ENCODE results near the gene ACD.

ACD gene

DNA sequence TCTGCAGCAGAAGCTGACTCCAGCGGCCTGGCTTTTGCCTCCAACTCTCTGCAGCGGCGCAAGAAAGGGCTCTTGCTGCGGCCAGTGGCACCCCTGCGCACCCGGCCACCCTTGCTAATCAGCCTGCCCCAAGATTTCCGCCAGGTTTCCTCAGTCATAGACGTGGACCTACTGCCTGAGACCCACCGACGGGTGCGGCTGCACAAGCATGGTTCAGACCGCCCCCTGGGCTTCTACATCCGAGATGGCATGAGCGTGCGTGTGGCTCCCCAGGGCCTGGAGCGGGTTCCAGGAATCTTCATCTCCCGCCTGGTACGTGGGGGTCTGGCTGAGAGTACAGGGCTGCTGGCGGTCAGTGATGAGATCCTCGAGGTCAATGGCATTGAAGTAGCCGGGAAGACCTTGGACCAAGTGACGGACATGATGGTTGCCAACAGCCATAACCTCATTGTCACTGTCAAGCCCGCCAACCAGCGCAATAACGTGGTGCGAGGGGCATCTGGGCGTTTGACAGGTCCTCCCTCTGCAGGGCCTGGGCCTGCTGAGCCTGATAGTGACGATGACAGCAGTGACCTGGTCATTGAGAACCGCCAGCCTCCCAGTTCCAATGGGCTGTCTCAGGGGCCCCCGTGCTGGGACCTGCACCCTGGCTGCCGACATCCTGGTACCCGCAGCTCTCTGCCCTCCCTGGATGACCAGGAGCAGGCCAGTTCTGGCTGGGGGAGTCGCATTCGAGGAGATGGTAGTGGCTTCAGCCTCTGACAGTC lies 2.0 kb upstream of the ACD start:
- TF ChIP-seq GATA1 (IDR thresholded peaks at IDR 0.05; ENCODE audit: low read depth, low read length) (no peak), POLR2A (IDR thresholded peaks at IDR 0.05; ENCODE audit: low read length) (no peak)
- DNase-seq: no peak

DNA sequence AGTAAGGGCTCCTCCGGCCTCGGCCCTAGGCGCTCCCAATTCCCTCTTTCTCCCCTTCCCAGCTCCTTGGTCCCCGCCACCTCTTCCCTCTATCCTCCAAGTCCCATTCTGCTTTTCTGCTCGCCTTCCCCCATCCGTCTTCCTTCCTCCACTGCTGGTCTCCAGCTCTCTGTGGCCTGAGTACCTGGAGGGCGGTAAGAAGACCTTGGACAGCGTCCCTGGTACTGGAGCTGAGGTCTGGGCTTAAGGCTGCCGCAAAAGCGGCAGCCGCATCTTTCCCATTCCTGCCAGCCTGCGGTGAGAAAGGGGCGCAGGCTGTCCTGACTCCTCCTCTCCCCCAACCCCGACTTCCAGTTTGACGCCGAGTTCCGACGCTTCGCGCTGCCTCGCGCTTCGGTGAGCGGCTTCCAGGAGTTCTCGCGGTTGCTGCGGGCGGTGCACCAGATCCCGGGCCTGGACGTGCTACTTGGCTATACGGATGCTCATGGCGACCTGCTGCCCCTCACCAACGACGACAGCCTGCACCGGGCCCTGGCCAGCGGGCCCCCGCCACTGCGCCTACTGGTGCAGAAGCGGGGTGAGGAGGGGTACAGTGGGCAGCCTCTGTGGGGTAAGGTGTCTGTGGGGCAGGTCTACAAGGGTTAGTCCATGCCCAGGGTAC lies 1.2 kb upstream of the ACD start:
- TF ChIP-seq GATA1 (IDR thresholded peaks at IDR 0.05; ENCODE audit: low read depth, low read length): no peak
- TF ChIP-seq POLR2A (IDR thresholded peaks at IDR 0.05; ENCODE audit: low read length): no peak
- DNase-seq: peak; percentile 62 to 69

DNA sequence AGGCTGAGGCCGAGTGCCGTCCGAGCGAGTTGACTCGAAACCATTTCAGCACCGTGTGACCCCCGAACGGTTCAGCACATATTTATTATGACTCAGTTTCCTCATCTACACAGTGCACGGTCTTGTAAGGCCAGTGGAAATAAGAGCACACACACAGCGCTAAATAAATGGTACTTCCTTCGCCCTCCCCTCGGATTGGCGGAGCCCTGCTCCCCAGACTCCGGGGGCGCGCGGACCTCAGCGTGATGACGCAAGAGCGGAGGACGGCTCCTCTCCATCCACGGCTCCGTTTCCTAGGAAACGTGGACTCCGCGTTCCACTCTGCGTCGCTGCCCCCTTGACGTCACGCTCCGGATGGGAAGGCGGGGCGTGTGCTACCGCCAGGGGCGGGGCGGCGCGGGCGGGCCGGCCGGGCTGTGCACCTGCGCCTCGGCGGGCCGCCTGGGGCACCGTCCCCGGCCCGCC lies 536 bp upstream of the ACD start, which contains the start of gene PARD6A:
TSS of gene PARD6A (plus strand) at position 397 of the 465 bp plus-strand sequence. CDS start 79 bp downstream, outside the sequence.
- DNase-seq: peak; percentile 95 to 96
- TF ChIP-seq GATA1 (IDR thresholded peaks at IDR 0.05; ENCODE audit: low read depth, low read length) (no peak), POLR2A (IDR thresholded peaks at IDR 0.05; ENCODE audit: low read length) (peak; percentile 79)

DNA sequence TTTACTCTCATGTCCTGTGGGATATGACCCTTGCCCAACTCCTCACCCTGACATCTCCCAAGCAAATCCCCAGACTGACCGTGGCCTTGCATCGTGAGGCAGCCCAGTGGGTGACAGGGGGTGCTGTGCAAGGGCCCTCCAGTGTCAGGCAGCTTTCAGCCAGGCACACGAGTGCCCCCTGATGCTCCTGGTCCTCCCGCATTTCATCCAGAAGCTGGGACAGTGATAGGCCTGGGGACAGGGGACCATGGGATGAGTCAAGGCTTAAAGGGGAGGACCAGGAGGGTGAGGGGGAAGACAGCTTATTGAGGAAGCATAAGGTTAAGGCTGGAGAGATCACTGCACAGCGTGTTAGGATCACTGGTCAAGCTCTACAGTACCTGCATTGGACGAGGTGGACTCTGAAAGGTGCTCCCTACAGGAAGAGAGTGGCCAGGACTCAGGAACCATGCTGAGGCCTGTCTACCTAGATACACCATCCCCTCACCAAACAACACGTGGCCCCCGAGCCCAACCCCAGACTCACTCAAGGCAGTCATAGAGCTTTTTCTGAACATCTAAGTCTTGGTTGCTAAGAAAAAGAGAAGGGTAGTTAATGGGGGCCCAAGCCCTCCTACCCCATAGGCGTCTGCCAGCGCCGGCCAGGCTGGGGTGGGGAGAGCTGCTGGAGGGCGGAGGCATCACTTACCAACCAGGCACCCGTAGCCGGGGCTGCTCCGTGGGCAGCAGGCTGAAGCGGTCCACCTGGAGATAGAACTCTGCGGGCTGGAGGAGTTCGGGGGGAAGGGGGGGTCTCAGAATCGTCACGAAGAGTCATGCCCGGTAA lies 998 bp downstream of the ACD start:
- TF ChIP-seq GATA1 (IDR thresholded peaks at IDR 0.05; ENCODE audit: low read depth, low read length): no peak
- TF ChIP-seq POLR2A (IDR thresholded peaks at IDR 0.05; ENCODE audit: low read length): no peak
- DNase-seq: no peak

DNA sequence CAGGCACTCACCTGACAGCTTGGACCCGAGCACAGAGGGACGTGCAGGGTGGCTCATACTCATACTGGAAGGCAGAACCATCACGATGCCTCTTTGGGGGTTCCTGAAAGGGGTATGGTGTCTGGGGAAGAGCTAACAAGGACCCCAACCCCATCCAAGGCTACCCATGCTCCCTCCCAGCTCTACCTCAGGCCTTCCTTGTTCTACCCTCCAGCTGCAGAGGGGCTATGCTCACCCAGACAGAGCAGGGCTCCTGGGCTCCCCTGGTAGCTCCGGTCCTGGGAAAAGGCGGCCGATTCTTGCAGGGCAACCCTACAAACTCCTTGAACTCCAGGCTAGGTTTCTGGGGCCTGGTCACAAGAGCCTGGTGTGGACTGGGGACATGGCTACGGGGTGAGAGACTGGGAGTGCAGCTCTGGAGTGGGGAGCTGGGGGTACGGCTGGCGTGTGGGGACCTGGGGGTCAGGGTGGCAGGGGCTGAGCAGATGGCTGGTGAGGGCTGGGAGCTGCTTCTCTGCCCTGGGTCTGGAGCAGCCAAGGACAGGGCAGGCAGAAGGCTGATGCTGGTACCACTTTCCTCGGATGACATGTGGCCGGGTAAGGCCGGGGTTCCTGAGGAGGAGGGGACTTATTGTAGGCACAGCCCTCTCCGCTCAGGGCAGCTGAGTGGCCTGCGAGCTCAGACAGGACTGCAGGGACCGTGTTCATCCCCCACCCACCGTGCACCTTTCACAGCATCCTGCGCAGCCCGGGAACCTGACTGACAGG lies 2.1 kb downstream of the ACD start:
- no peak for TF ChIP-seq POLR2A (IDR thresholded peaks at IDR 0.05; ENCODE audit: low read length)
- no peak for TF ChIP-seq GATA1 (IDR thresholded peaks at IDR 0.05; ENCODE audit: low read depth, low read length)
- DNase-seq: no peak

DNA sequence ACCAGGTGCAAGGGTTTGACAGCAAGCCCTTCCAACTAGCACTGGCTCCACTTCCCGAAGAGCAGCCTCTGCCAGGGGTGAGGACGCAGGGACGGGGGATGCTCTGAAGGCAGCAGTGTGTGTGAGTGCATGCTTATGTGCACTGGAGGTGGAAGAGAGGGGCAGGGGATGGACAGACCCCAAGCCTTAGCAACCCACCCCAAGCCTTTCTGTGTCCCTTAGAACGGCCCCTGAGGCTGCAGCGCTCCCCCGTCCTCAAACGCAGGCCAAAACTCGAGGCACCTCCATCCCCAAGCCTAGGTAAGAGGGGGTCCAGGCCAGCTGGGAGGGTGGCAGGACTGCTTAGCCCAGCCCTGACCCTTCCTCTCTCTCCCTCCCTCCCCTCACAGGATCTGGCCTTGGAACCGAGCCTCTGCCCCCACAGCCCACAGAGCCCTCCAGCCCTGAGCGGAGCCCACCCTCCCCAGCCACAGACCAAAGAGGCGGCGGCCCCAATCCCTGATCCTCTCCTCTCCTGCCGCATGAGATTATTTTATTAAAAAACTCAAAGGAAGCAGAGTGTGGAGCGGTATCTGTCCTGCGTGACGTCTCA lies 2.9 kb downstream of the ACD start:
- no peak for DNase-seq
- TF ChIP-seq GATA1 (IDR thresholded peaks at IDR 0.05; ENCODE audit: low read depth, low read length) (no peak), POLR2A (IDR thresholded peaks at IDR 0.05; ENCODE audit: low read length) (no peak)

DNA sequence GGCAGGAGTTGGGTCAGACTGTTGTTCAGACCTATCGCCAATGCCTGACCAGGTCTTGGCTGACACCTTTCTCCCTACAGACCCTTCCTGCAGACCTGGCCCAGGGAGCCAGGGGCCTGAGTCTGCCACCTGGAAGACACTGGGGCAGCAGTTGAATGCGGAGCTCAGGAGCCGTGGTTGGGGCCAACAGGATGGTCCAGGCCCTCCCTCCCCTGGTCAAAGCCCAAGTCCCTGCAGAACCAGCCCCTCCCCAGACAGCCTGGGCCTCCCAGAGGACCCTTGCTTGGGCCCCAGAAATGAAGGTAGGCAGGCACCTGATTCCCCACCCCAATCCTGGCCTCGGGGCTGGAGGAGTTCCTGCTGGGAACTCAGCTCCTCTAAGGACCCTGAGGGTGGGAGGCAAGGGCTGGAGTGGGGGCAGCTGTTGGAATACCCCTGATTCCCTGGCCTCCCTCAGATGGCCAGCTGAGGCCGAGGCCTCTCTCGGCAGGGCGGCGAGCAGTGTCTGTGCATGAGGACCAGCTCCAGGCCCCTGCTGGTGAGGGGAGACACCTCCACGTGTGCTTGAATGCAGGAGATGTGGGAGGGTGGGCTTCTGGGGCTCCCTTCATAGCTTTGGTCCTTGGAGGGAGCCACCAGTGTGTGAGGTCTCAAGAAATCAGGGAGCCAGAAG lies 3.6 kb downstream of the ACD start:
- TF ChIP-seq POLR2A (IDR thresholded peaks at IDR 0.05; ENCODE audit: low read length) (no peak), GATA1 (IDR thresholded peaks at IDR 0.05; ENCODE audit: low read depth, low read length) (no peak)
- no peak for DNase-seq

DNA sequence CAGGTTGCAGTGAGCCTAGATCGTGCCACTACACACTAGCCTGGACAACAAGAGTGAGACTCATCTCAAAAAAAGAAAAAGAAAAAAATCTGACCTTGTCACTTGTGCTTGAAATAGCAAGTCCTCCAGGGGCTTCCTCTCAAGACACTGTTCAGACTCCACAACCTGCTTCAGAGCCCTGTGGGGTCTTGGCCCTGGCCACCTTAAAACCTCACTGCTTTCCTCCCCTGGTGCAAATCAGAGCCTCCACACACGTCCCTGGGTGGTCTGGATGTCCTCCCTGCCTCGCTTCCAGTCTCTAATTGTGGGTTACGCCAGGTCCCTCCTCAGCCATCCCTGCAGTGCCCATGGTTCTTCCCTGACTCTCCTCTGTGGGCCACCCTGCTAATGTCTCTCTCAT lies 4.7 kb downstream of the ACD start:
- DNase-seq: no peak
- TF ChIP-seq GATA1 (IDR thresholded peaks at IDR 0.05; ENCODE audit: low read depth, low read length) (no peak), POLR2A (IDR thresholded peaks at IDR 0.05; ENCODE audit: low read length) (no peak)

DNA sequence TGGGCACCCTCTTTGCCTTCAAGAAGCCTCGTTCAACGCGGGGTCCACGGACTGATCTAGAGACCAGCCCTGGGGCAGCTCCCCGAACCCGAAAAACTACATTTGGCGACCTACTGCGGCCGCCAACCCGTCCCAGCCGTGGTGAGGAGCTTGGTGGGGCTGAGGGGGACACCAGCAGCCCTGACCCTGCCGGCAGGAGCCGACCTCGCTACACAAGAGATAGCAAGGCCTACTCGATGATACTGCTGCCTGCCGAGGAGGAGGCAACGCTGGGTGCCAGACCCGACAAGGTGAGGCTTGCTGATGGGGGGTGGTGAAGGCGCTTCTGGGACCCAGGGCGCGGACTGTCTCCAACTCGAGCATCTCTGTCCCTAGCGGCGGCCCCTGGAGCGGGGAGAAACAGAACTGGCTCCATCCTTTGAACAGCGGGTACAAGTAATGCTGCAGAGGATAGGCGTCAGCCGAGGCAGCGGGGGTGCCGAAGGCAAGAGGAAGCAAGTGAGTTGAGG lies 5.6 kb downstream of the ACD start:
- DNase-seq: no peak
- no peak for TF ChIP-seq POLR2A (IDR thresholded peaks at IDR 0.05; ENCODE audit: low read length)
- TF ChIP-seq GATA1 (IDR thresholded peaks at IDR 0.05; ENCODE audit: low read depth, low read length): no peak

DNA sequence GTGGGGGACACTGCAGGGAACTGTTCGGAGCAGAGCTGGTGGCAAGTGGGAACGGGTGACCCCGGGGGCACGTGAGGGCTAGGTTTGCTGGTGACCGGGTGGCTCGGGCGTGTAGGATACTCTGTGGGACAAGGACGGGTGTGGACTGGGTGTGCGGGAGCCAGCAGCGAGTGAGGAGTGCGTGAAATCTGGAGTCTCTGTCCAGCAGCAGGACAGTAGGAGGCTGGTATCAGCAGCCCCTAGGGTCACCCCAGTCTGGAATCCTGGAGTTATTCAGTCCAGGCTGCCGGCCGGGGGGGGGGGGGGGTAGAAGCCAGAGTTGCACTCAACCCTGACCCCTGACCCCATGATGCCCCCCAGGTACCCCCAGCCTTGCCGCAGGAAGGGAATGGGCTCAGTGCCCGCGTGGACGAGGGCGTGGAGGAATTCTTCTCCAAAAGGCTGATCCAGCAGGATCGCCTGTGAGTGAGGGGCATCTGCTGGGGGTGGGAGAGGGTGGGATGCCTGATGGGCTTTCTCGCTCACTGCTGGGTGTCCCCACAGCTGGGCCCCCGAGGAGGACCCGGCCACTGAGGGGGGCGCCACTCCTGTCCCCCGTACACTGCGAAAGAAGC lies 6.2 kb downstream of the ACD start:
- no peak for DNase-seq
- TF ChIP-seq GATA1 (IDR thresholded peaks at IDR 0.05; ENCODE audit: low read depth, low read length): no peak
- no peak for TF ChIP-seq POLR2A (IDR thresholded peaks at IDR 0.05; ENCODE audit: low read length)

DNA sequence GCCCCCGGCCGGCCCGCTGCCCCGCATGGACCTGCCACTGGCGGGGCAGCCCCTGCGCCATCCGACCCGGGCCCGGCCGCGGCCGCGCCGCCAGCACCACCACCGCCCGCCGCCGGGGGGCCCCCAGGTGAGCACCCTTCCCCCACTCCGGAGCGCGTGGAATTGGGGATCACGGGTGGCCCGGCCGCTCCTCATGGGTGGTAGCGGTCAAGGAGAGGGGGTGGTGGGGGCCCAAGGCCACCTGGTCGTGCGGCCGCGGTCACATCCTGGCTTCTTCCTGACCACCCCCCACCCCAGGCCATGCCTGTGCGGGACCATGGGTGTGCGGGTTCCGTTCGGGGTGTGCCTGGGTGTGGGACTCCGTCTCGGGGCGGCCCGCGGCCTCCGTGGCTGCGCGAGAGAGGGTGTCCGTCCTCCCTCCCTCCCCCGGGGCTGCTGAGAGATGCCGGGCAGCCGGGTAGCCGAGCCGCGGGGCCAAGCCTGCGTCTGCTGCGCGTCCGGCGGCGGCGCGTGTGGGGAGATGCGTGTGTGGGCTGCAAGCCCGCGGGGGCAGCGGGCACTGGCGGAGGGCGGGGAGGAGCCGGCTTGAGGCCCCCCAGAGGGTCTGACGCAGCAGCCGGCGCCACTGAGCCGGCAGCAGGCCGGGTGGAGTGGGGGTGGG lies 6.8 kb downstream of the ACD start:
- no peak for DNase-seq
- TF ChIP-seq GATA1 (IDR thresholded peaks at IDR 0.05; ENCODE audit: low read depth, low read length) (no peak), POLR2A (IDR thresholded peaks at IDR 0.05; ENCODE audit: low read length) (no peak)

All from erythroblast (primary cell).